GM23338 (cell line): ENCODE data around the gene FOXF1. TPM values are rescaled to one million over a fixed set of nuclear protein-coding genes. Genes with fewer than 3 reads are reported as not detected.

ENCODE experiments used
- CTCF ChIP-seq, 2 experiments: fragments of 200-600 bp in 1 of 2; sonication (generic) in 1 of 2; conservative IDR thresholded peaks; 2 replicates each; pipeline versions ENCODE4 v1.5.1 to v1.6.1; 2016 to 2017; ENCODE audit warnings: antibody characterized with exemption in 2 of 2, low read depth in 2 of 2, mild to moderate bottlenecking in 2 of 2, moderate library complexity in 1 of 2
- ETS1 ChIP-seq: IDR thresholded peaks from 2 replicates; pipeline ENCODE4 v1.6.1; 2016; ENCODE audit warnings: antibody characterized with exemption
- JUNB ChIP-seq: IDR thresholded peaks from one replicate; pipeline ENCODE4 v1.6.1; 2016; ENCODE audit warnings: antibody characterized with exemption; ENCODE audit not compliant: unreplicated experiment
- NANOG ChIP-seq: IDR thresholded peaks from 2 replicates; pipeline ENCODE4 v1.6.1; 2016; ENCODE audit warnings: antibody characterized with exemption, borderline replicate concordance
- REST ChIP-seq: IDR thresholded peaks from one replicate; pipeline ENCODE4 v1.6.1; 2018; ENCODE audit warnings: antibody characterized with exemption; ENCODE audit not compliant: unreplicated experiment
- ZNF462 ChIP-seq: fragments of 250-450 bp; sonication (Bioruptor Pico); IDR thresholded peaks from 2 replicates; pipeline ENCODE4 v1.5.0; 2020; ENCODE audit warnings: mild to moderate bottlenecking, moderate library complexity
- polyA plus RNA-seq: library from polyadenylated mRNA; unstranded; fragments of >200 nt; fragmentation: Nextera tagmentation; extraction: Ambion mirVana; gene quantifications from 2 replicates; pipeline ENCODE4 v1.2.1, GENCODE V29; 2016
- total RNA-seq: library from RNA; depleted of rRNA; stranded (reverse); fragments of >200 nt; shearing (Covaris generic); gene quantifications from 2 replicates; pipeline ENCODE4 v1.2.3, GENCODE V29; 2014

FOXF1 gene
- total and polyA plus RNA-seq, 2 experiments from 2014 or later, result 0.10 to 0.15 TPM

GRCh38 chr16:86467490-86467889 lies 42.8 kb upstream of the FOXF1 start (continued):
- TF ChIP-seq ZNF462 (no peak), REST (no peak), NANOG (no peak), ETS1 (no peak), CTCF (conservative IDR thresholded peaks at IDR 0.05; ENCODE audit: low read depth in 2 of 2) (no peak), JUNB (no peak)
